ENCODE measurements around the gene KCNK18.
"Not testable (repeated sequence)": the region's sequence is repeated elsewhere in the genome, so short reads cannot be mapped to it uniquely, and the experiment has no call there.

Gene KCNK18

GRCh38 chr10:117174439-117175214 lies 22.7 kb upstream of the KCNK18 start:
- peak; percentile 84 for DNase-seq (ENCODE audit: low read depth)

- DNase-seq (ENCODE audit: low read depth) = no peak
Observed at GRCh38 chr10:117175215-117175900, 21.9 kb upstream of the KCNK18 start.

- peak; percentile 64 for DNase-seq (ENCODE audit: low read depth)
Observed at GRCh38 chr10:117175901-117176534, 21.3 kb upstream of the KCNK18 start.

- DNase-seq (ENCODE audit: low read depth) = no peak
Observed at GRCh38 chr10:117178190-117178589, 19.1 kb upstream of the KCNK18 start.

GRCh38 chr10:117184296-117184695 lies 13.0 kb upstream of the KCNK18 start:
- no peak for DNase-seq (ENCODE audit: low read depth)

- no peak for DNase-seq (ENCODE audit: low read depth)
Observed at GRCh38 chr10:117184821-117185220, 12.5 kb upstream of the KCNK18 start.

GRCh38 chr10:117185817-117186216 lies 11.5 kb upstream of the KCNK18 start:
- DNase-seq (ENCODE audit: low read depth) = not testable (repeated sequence)

- DNase-seq (ENCODE audit: low read depth) = no peak
Observed at GRCh38 chr10:117186832-117187615, 10.3 kb upstream of the KCNK18 start.

- no peak for DNase-seq (ENCODE audit: low read depth)
Observed at GRCh38 chr10:117188371-117188770, 8.9 kb upstream of the KCNK18 start.

GRCh38 chr10:117189557-117189956 lies 7.7 kb upstream of the KCNK18 start:
- no peak for DNase-seq (ENCODE audit: low read depth)

- no peak for DNase-seq (ENCODE audit: low read depth)
Observed at GRCh38 chr10:117198088-117198487, 799 bp downstream of the KCNK18 start.

- no peak for DNase-seq (ENCODE audit: low read depth)
Observed at GRCh38 chr10:117201826-117202225, 4.5 kb downstream of the KCNK18 start.

- no peak for DNase-seq (ENCODE audit: low read depth)
Observed at GRCh38 chr10:117204316-117204715, 7.0 kb downstream of the KCNK18 start.

GRCh38 chr10:117212176-117212575 lies 14.9 kb downstream of the KCNK18 start:
- no peak for DNase-seq (ENCODE audit: low read depth)

GRCh38 chr10:117214401-117214800 lies 17.1 kb downstream of the KCNK18 start:
- DNase-seq (ENCODE audit: low read depth) = no peak

GRCh38 chr10:117215079-117215478 lies 17.8 kb downstream of the KCNK18 start:
- no peak for DNase-seq (ENCODE audit: low read depth)

- DNase-seq (ENCODE audit: low read depth) = no peak
Observed at GRCh38 chr10:117216028-117216427, 18.7 kb downstream of the KCNK18 start.

- DNase-seq (ENCODE audit: low read depth) = peak; percentile 49
Observed at GRCh38 chr10:117216611-117217195, 19.4 kb downstream of the KCNK18 start.

- no peak for DNase-seq (ENCODE audit: low read depth)
Observed at GRCh38 chr10:117217196-117217761, 20.0 kb downstream of the KCNK18 start.

- no peak for DNase-seq (ENCODE audit: low read depth)
Observed at GRCh38 chr10:117218654-117219053, 21.4 kb downstream of the KCNK18 start.

- no peak for DNase-seq (ENCODE audit: low read depth)
Observed at GRCh38 chr10:117221156-117221711, 23.9 kb downstream of the KCNK18 start.
